ENCODE measurements around the gene BIN1.

BIN1 gene

GRCh38 chr2:127056631-127057370 is 50.2 kb downstream of the BIN1 start:
- H3K9ac ChIP-seq (ENCODE audit: low read length), result no peak overlapping the region
- H2BK15ac ChIP-seq (ENCODE audit: low read depth, poor library complexity, severe bottlenecking), result no peak overlapping the region
- no peak overlapping the region for H3K4me3 ChIP-seq (ENCODE audit: insufficient read depth in 1 of 2, low read depth in 1 of 2, low read length in 2 of 2)
- no peak for DNase-seq
- H3K4me2 ChIP-seq (ENCODE audit: low read length, poor library complexity, severe bottlenecking), result no peak overlapping the region
- H3K79me1 ChIP-seq (replicated peaks; ENCODE audit: low read length, poor library complexity, severe bottlenecking), result peaks cover 29% of the 10 kb centered on the region
- no peak overlapping the region for H2AK5ac ChIP-seq (ENCODE audit: low read length, severe bottlenecking)
- H3K4me1 ChIP-seq (ENCODE audit: control insufficient read depth, insufficient read depth, low read depth, low read length), result peaks cover 17% of the 10 kb centered on the region
- no peak overlapping the region for H2BK120ac ChIP-seq (ENCODE audit: low read depth, low read length)
- H2BK12ac ChIP-seq (ENCODE audit: low read length in 2 of 2), result no peak overlapping the region
- no peaks in the 10 kb centered on the region for H3K9me3 ChIP-seq (ENCODE audit: control insufficient read depth, low read length)
- H4K91ac ChIP-seq (ENCODE audit: low read length), result no peak overlapping the region
- WGBS, result 96% methylated on average over 25 of the region's 25 CpGs
- no peak overlapping the region for H2BK5ac ChIP-seq (ENCODE audit: low read depth, low read length, poor library complexity, severe bottlenecking)
- no peak overlapping the region for H2AFZ ChIP-seq (ENCODE audit: low read depth, low read length)
- H3K27ac ChIP-seq (ENCODE audit: low read length, poor library complexity, severe bottlenecking), result no peak overlapping the region
- no peak overlapping the region for H3K14ac ChIP-seq (ENCODE audit: low read length in 2 of 2)
- no peak overlapping the region for H4K8ac ChIP-seq (ENCODE audit: low read length)
- no peak overlapping the region for H3K18ac ChIP-seq (ENCODE audit: low read depth in 1 of 2, low read length in 2 of 2)
- no peak overlapping the region for H3K4ac ChIP-seq (ENCODE audit: low read depth in 1 of 2, low read length in 2 of 2)
- no peaks in the 10 kb centered on the region for H3K27me3 ChIP-seq (ENCODE audit: control insufficient read depth in 1 of 2, insufficient read depth in 1 of 2, low read length in 2 of 2)
- peaks cover 74 to 100% of the 10 kb centered on the region in 2 experiments for H3K36me3 ChIP-seq (ENCODE audit: control insufficient read depth in 1 of 2, insufficient read depth in 2 of 2, low read depth in 1 of 2, low read length in 2 of 2)
- H3K23ac ChIP-seq (ENCODE audit: low read length in 2 of 2), result no peak overlapping the region

GRCh38 chr2:127056086-127056485 is 50.9 kb downstream of the BIN1 start:
- Histone ChIP-seq H2BK12ac (ENCODE audit: low read length in 2 of 2) (peak overlapping the region in 1 of 2 experiments; percentile 1), H3K4ac (ENCODE audit: low read depth in 1 of 2, low read length in 2 of 2) (no peak overlapping the region), H3K36me3 (ENCODE audit: control insufficient read depth in 1 of 2, insufficient read depth in 2 of 2, low read depth in 1 of 2, low read length in 2 of 2) (peaks cover 70 to 100% of the 10 kb centered on the region in 2 experiments), H3K27ac (ENCODE audit: low read length, poor library complexity, severe bottlenecking) (no peak overlapping the region), H3K23ac (ENCODE audit: low read length in 2 of 2) (no peak overlapping the region), H3K9ac (ENCODE audit: low read length) (no peak overlapping the region), H2BK120ac (ENCODE audit: low read depth, low read length) (no peak overlapping the region), H3K79me1 (replicated peaks; ENCODE audit: low read length, poor library complexity, severe bottlenecking) (peaks cover 27% of the 10 kb centered on the region), H2AK5ac (ENCODE audit: low read length, severe bottlenecking) (no peak overlapping the region), H3K18ac (ENCODE audit: low read depth in 1 of 2, low read length in 2 of 2) (no peak overlapping the region), H3K4me1 (ENCODE audit: control insufficient read depth, insufficient read depth, low read depth, low read length) (peaks cover 9% of the 10 kb centered on the region), H3K9me3 (ENCODE audit: control insufficient read depth, low read length) (no peaks in the 10 kb centered on the region), H2AFZ (ENCODE audit: low read depth, low read length) (no peak overlapping the region), H3K4me3 (ENCODE audit: insufficient read depth in 1 of 2, low read depth in 1 of 2, low read length in 2 of 2) (no peak overlapping the region), H4K91ac (ENCODE audit: low read length) (no peak overlapping the region), H2BK5ac (ENCODE audit: low read depth, low read length, poor library complexity, severe bottlenecking) (no peak overlapping the region), H3K27me3 (ENCODE audit: control insufficient read depth in 1 of 2, insufficient read depth in 1 of 2, low read length in 2 of 2) (no peaks in the 10 kb centered on the region), H3K4me2 (ENCODE audit: low read length, poor library complexity, severe bottlenecking) (no peak overlapping the region), H2BK15ac (ENCODE audit: low read depth, poor library complexity, severe bottlenecking) (no peak overlapping the region), H4K8ac (ENCODE audit: low read length) (no peak overlapping the region), H3K14ac (ENCODE audit: low read length in 2 of 2) (no peak overlapping the region)
- no peak for DNase-seq
- 99% methylated on average over 11 of the region's 11 CpGs for WGBS

GRCh38 chr2:127055786-127056076 is 51.2 kb downstream of the BIN1 start:
- H4K8ac ChIP-seq (ENCODE audit: low read length), result no peak overlapping the region
- H3K4me3 ChIP-seq (ENCODE audit: insufficient read depth in 1 of 2, low read depth in 1 of 2, low read length in 2 of 2), result no peak overlapping the region
- peaks cover 25% of the 10 kb centered on the region for H3K79me1 ChIP-seq (replicated peaks; ENCODE audit: low read length, poor library complexity, severe bottlenecking)
- H3K36me3 ChIP-seq (ENCODE audit: control insufficient read depth in 1 of 2, insufficient read depth in 2 of 2, low read depth in 1 of 2, low read length in 2 of 2), result peaks cover 69 to 100% of the 10 kb centered on the region in 2 experiments
- no peak overlapping the region for H4K91ac ChIP-seq (ENCODE audit: low read length)
- DNase-seq, result no peak
- H2AFZ ChIP-seq (ENCODE audit: low read depth, low read length), result no peak overlapping the region
- H3K4ac ChIP-seq (ENCODE audit: low read depth in 1 of 2, low read length in 2 of 2), result no peak overlapping the region
- H3K9ac ChIP-seq (ENCODE audit: low read length), result no peak overlapping the region
- H3K18ac ChIP-seq (ENCODE audit: low read depth in 1 of 2, low read length in 2 of 2), result no peak overlapping the region
- no peak overlapping the region for H3K4me2 ChIP-seq (ENCODE audit: low read length, poor library complexity, severe bottlenecking)
- no peak overlapping the region for H2BK15ac ChIP-seq (ENCODE audit: low read depth, poor library complexity, severe bottlenecking)
- H3K27me3 ChIP-seq (ENCODE audit: control insufficient read depth in 1 of 2, insufficient read depth in 1 of 2, low read length in 2 of 2), result no peaks in the 10 kb centered on the region
- no peak overlapping the region for H2AK5ac ChIP-seq (ENCODE audit: low read length, severe bottlenecking)
- peaks cover 9% of the 10 kb centered on the region for H3K4me1 ChIP-seq (ENCODE audit: control insufficient read depth, insufficient read depth, low read depth, low read length)
- H3K27ac ChIP-seq (ENCODE audit: low read length, poor library complexity, severe bottlenecking), result no peak overlapping the region
- H3K9me3 ChIP-seq (ENCODE audit: control insufficient read depth, low read length), result no peaks in the 10 kb centered on the region
- no peak overlapping the region for H3K23ac ChIP-seq (ENCODE audit: low read length in 2 of 2)
- 95% methylated on average over 9 of the region's 13 CpGs for WGBS
- H2BK5ac ChIP-seq (ENCODE audit: low read depth, low read length, poor library complexity, severe bottlenecking), result no peak overlapping the region
- no peak overlapping the region for H3K14ac ChIP-seq (ENCODE audit: low read length in 2 of 2)
- H2BK120ac ChIP-seq (ENCODE audit: low read depth, low read length), result no peak overlapping the region
- no peak overlapping the region for H2BK12ac ChIP-seq (ENCODE audit: low read length in 2 of 2)

- H2BK5ac ChIP-seq (ENCODE audit: low read depth, low read length, poor library complexity, severe bottlenecking), result no peak overlapping the region
Measured at GRCh38 chr2:127054996-127055785, 51.8 kb downstream of the BIN1 start.

More at GRCh38 chr2:127054996-127055785, 51.8 kb downstream of the BIN1 start:
- Histone ChIP-seq H4K91ac (ENCODE audit: low read length) (no peak overlapping the region), H2BK120ac (ENCODE audit: low read depth, low read length) (no peak overlapping the region), H3K27me3 (ENCODE audit: control insufficient read depth in 1 of 2, insufficient read depth in 1 of 2, low read length in 2 of 2) (no peaks in the 10 kb centered on the region), H3K36me3 (ENCODE audit: control insufficient read depth in 1 of 2, insufficient read depth in 2 of 2, low read depth in 1 of 2, low read length in 2 of 2) (peaks cover 70 to 100% of the 10 kb centered on the region in 2 experiments), H2AK5ac (ENCODE audit: low read length, severe bottlenecking) (no peak overlapping the region), H3K4me2 (ENCODE audit: low read length, poor library complexity, severe bottlenecking) (no peak overlapping the region), H2AFZ (ENCODE audit: low read depth, low read length) (no peak overlapping the region), H3K4me3 (ENCODE audit: insufficient read depth in 1 of 2, low read depth in 1 of 2, low read length in 2 of 2) (no peak overlapping the region), H3K14ac (ENCODE audit: low read length in 2 of 2) (no peak overlapping the region), H3K9me3 (ENCODE audit: control insufficient read depth, low read length) (no peaks in the 10 kb centered on the region), H3K79me1 (replicated peaks; ENCODE audit: low read length, poor library complexity, severe bottlenecking) (peaks cover 21% of the 10 kb centered on the region), H3K4ac (ENCODE audit: low read depth in 1 of 2, low read length in 2 of 2) (no peak overlapping the region), H3K27ac (ENCODE audit: low read length, poor library complexity, severe bottlenecking) (no peak overlapping the region), H3K9ac (ENCODE audit: low read length) (no peak overlapping the region), H4K8ac (ENCODE audit: low read length) (no peak overlapping the region), H2BK15ac (ENCODE audit: low read depth, poor library complexity, severe bottlenecking) (no peak overlapping the region), H3K4me1 (ENCODE audit: control insufficient read depth, insufficient read depth, low read depth, low read length) (peaks cover 12% of the 10 kb centered on the region), H3K23ac (ENCODE audit: low read length in 2 of 2) (no peak overlapping the region), H2BK12ac (ENCODE audit: low read length in 2 of 2) (no peak overlapping the region), H3K18ac (ENCODE audit: low read depth in 1 of 2, low read length in 2 of 2) (no peak overlapping the region)
- DNase-seq, result no peak
- WGBS, result 96% methylated on average over 25 of the region's 25 CpGs

Measured in mesenchymal stem cell (in vitro differentiated cells and primary cell).